ENCODE data around the gene LTF.
"Not testable (repeated sequence)": the region's sequence is repeated elsewhere in the genome, so short reads cannot be mapped to it uniquely, and the experiment has no call there.

LTF gene

GRCh38 chr3:46464326-46465195, at the start of gene LTF:
Gene LTF (minus strand): TSS chr3:46464905. CDS start chr3:46464867, 38 bp downstream.
- in situ Hi-C loops (cut with HindIII; ENCODE audit: low sequenced_read_pairs), result no loop called here

GRCh38 chr3:46512191-46512749, 47.6 kb upstream of the LTF start:
- in situ Hi-C loops (cut with HindIII; ENCODE audit: low sequenced_read_pairs), result no loop called here

GRCh38 chr3:46509661-46510187, 45.0 kb upstream of the LTF start:
- in situ Hi-C loops (cut with HindIII; ENCODE audit: low sequenced_read_pairs), result no loop called here

- in situ Hi-C loops (cut with HindIII; ENCODE audit: low sequenced_read_pairs), result no loop called here
Measured at GRCh38 chr3:46508850-46509591, 44.3 kb upstream of the LTF start.

- in situ Hi-C loops (cut with HindIII; ENCODE audit: low sequenced_read_pairs), result no loop called here
Measured at GRCh38 chr3:46506526-46506925, 41.8 kb upstream of the LTF start.

GRCh38 chr3:46505953-46506352, 41.2 kb upstream of the LTF start:
- in situ Hi-C loops (cut with HindIII; ENCODE audit: low sequenced_read_pairs), result no loop called here

GRCh38 chr3:46504789-46505188, 40.1 kb upstream of the LTF start:
- in situ Hi-C loops (cut with HindIII; ENCODE audit: low sequenced_read_pairs), result loop anchor here (5.0 kb wide), 1 partner anchor 58 kb away; no protein-coding TSS in a partner anchor

- in situ Hi-C loops (cut with HindIII; ENCODE audit: low sequenced_read_pairs), result loop anchor here (5.0 kb wide), 1 partner anchor 59 kb away; no protein-coding TSS in a partner anchor
Measured at GRCh38 chr3:46503200-46503874, 38.6 kb upstream of the LTF start.

GRCh38 chr3:46501702-46502101, 37.0 kb upstream of the LTF start:
- in situ Hi-C loops (cut with HindIII; ENCODE audit: low sequenced_read_pairs), result loop anchor here (5.0 kb wide), 1 partner anchor 61 kb away; no protein-coding TSS in a partner anchor

- in situ Hi-C loops (cut with HindIII; ENCODE audit: low sequenced_read_pairs), result loop anchor here (5.0 kb wide), 1 partner anchor 61 kb away; no protein-coding TSS in a partner anchor
Measured at GRCh38 chr3:46500656-46501635, 36.2 kb upstream of the LTF start.

GRCh38 chr3:46498916-46499519, 34.3 kb upstream of the LTF start:
- in situ Hi-C loops (cut with HindIII; ENCODE audit: low sequenced_read_pairs), result no loop called here

GRCh38 chr3:46497556-46498265, 33.0 kb upstream of the LTF start, which contains the start of gene RTP3:
Gene RTP3 (plus strand): TSS chr3:46497976. CDS start chr3:46498063, 87 bp downstream.
- in situ Hi-C loops (cut with HindIII; ENCODE audit: low sequenced_read_pairs), result no loop called here

- in situ Hi-C loops (cut with HindIII; ENCODE audit: low sequenced_read_pairs), result no loop called here
Measured at GRCh38 chr3:46496746-46497555, 32.2 kb upstream of the LTF start.

- in situ Hi-C loops (cut with HindIII; ENCODE audit: low sequenced_read_pairs), result no loop called here
Measured at GRCh38 chr3:46495901-46496456, 31.3 kb upstream of the LTF start.

GRCh38 chr3:46494491-46494890, 29.8 kb upstream of the LTF start:
- in situ Hi-C loops (cut with HindIII; ENCODE audit: low sequenced_read_pairs), result not testable (repeated sequence)

- in situ Hi-C loops (cut with HindIII; ENCODE audit: low sequenced_read_pairs), result no loop called here
Measured at GRCh38 chr3:46492890-46493547, 28.3 kb upstream of the LTF start.
